ENCODE results near the gene ABCG1. TPM values are rescaled to one million over a fixed set of nuclear protein-coding genes. Genes with fewer than 3 reads are reported as not detected.
A peak's percentile ranks its signal among the peaks of the same experiment; 100 is the strongest.

ABCG1 gene
- total RNA-seq, 3 donors from 2014 or later: 44.4 to 67.0 (median 56.8) TPM

DNA sequence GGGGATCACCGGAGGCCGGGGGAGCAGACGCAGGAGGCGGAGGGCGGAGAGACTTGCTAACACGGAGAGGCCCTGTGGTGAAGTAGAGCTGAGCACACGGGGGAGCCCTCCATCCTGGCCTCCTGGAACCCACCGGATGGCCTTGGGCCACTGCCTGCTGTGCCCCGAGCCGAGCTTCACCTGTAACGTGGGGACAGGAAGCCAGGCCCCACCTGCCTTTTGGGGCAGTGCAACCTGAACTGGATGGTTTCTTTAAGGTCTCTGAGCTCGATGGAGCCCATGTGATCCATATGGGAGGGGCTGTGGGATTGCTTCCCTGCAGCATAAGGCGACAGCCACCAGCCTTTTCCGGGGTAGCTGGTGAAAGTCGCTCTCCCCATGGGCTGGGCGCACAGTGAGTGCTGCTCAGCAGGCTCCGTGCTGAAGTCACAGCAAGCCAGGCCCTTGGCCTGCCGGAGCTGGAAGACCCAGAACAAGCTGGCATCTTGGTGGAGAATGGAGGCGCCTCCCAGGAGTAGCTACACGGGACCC lies 60.5 kb downstream of the ABCG1 start:
- no peak for ATAC-seq
- H3K9me3 ChIP-seq: no peaks in the 10 kb centered on the region
- DNase-seq: peak in 1 of 3 donors; percentile 39
- no peaks in the 10 kb centered on the region for H3K4me1 ChIP-seq (ENCODE audit: low read depth)
- H3K36me3 ChIP-seq (ENCODE audit: low read depth): no peaks in the 10 kb centered on the region
- H3K4me3 ChIP-seq: no peak overlapping the region
- TF ChIP-seq, protein P1, sequence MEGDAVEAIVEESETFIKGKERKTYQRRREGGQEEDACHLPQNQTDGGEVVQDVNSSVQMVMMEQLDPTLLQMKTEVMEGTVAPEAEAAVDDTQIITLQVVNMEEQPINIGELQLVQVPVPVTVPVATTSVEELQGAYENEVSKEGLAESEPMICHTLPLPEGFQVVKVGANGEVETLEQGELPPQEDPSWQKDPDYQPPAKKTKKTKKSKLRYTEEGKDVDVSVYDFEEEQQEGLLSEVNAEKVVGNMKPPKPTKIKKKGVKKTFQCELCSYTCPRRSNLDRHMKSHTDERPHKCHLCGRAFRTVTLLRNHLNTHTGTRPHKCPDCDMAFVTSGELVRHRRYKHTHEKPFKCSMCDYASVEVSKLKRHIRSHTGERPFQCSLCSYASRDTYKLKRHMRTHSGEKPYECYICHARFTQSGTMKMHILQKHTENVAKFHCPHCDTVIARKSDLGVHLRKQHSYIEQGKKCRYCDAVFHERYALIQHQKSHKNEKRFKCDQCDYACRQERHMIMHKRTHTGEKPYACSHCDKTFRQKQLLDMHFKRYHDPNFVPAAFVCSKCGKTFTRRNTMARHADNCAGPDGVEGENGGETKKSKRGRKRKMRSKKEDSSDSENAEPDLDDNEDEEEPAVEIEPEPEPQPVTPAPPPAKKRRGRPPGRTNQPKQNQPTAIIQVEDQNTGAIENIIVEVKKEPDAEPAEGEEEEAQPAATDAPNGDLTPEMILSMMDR (IDR thresholded peaks at IDR 0.05): no peak
- intact Hi-C loops (cut with DNase I, micrococcal nuclease): no loop called here

DNA sequence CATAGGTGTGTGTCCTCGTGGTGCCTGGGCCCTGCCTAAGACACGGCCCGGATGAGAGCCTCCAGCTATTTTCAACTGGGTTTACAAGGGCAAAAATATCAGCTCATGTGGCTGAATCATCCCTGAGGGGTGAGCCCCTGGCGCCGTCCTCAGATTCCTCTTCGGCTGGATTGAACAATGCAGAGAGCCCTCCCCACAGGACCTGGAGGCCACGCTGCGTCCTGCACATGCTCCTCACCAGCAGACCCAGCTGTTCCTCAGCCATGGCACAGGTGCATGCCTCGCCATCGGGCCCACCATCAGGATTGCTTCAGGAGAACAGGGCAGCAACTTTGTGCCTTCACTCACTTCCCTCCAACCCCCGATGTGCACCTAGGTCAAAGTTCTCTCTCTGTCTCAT lies 60.9 kb downstream of the ABCG1 start:
- DNase-seq (peak in 1 of 3 donors; percentile 32), ATAC-seq (no peak)
- intact Hi-C loops (cut with DNase I, micrococcal nuclease): no loop called here
- Histone ChIP-seq H3K4me1 (ENCODE audit: low read depth) (no peaks in the 10 kb centered on the region), H3K4me3 (no peak overlapping the region), H3K9me3 (no peaks in the 10 kb centered on the region), H3K36me3 (ENCODE audit: low read depth) (no peaks in the 10 kb centered on the region)
- TF ChIP-seq, protein P1 (IDR thresholded peaks at IDR 0.05): no peak

GRCh38 chr21:42280356-42281180 lies 61.6 kb downstream of the ABCG1 start:
- DNase-seq: peak in 1 of 3 donors; percentile 34
- H3K36me3 ChIP-seq (ENCODE audit: low read depth): no peaks in the 10 kb centered on the region
- ATAC-seq: no peak

DNA sequence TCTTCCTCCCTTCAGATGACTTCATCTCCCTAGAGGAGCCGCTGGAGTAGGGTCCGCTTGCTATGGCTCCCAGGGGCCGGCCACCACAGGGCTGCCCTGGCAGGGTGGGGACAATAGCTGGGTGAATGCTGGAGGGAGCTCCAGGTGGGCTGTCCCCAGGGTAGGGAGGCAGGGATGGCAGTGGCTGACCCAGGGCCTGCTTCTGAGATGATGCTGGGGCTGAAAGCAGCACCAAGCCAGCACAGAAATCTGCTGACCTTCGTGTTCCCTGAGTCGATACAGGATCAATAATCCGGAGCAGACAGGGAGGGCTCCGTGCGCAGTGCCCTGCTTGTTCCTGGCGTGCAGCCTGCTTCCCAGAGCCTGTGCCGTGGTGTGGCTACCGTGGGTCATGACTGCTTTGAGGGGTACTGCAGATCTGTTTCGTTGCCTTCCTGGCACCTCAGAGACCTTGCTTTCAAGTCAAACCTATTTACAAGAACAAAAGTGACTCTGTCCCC lies 62.3 kb downstream of the ABCG1 start:
- Histone ChIP-seq H3K9me3 (no peaks in the 10 kb centered on the region), H3K36me3 (ENCODE audit: low read depth) (no peaks in the 10 kb centered on the region), H3K4me1 (ENCODE audit: low read depth) (no peaks in the 10 kb centered on the region), H3K4me3 (no peak overlapping the region)
- intact Hi-C loops (cut with DNase I, micrococcal nuclease): no loop called here
- ATAC-seq (no peak), DNase-seq (peak in 1 of 3 donors; percentile 37)
- TF ChIP-seq, protein P1 (IDR thresholded peaks at IDR 0.05): no peak

More at GRCh38 chr21:42280356-42281180, 61.6 kb downstream of the ABCG1 start:
- TF ChIP-seq, protein P1 (IDR thresholded peaks at IDR 0.05): no peak
- Histone ChIP-seq H3K4me1 (ENCODE audit: low read depth) (no peaks in the 10 kb centered on the region), H3K9me3 (no peaks in the 10 kb centered on the region), H3K4me3 (no peak overlapping the region)
- intact Hi-C loops (cut with DNase I, micrococcal nuclease): no loop called here

DNA sequence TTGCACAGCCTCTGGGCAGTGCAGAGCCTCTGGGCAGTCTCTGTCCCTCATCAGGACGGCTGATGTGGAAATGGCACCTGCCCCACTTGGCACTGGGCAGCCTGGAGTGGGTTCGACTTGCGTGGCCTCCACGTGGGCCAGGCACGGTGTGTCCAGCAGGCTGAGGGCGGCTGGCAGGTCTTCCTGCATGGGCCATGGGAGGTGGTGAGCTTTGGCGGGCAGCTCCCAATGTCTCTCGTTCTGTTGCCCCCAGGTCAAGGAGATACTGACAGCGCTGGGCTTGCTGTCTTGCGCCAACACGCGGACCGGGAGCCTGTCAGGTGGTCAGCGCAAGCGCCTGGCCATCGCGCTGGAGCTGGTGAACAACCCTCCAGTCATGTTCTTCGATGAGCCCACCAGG lies 63.1 kb downstream of the ABCG1 start:
- TF ChIP-seq, protein P1 (IDR thresholded peaks at IDR 0.05): no peak
- intact Hi-C loops (cut with DNase I, micrococcal nuclease): no loop called here
- H3K36me3 ChIP-seq (ENCODE audit: low read depth): no peaks in the 10 kb centered on the region
- no peaks in the 10 kb centered on the region for H3K4me1 ChIP-seq (ENCODE audit: low read depth)
- DNase-seq: peak in 2 of 3 donors; percentile 14 to 22
- H3K4me3 ChIP-seq: no peak overlapping the region
- no peaks in the 10 kb centered on the region for H3K9me3 ChIP-seq
- ATAC-seq: no peak
